ENCODE results near the gene POPDC2. TPM values are rescaled to one million over a fixed set of nuclear protein-coding genes. Genes with fewer than 3 reads are reported as not detected.
"Not testable (repeated sequence)": the region's sequence is repeated elsewhere in the genome, so short reads cannot be mapped to it uniquely, and the experiment has no call there.

Gene POPDC2
- total RNA-seq, 2 donors from 2014 or later = 0.78 to 0.99 TPM

- Histone ChIP-seq H3K36me3 (replicated peaks in 1 of 2; ENCODE audit: insufficient read depth in 1 of 2, low read depth in 2 of 2) (no peaks in the 10 kb centered on the region), H3K9me3 (no peaks in the 10 kb centered on the region), H3K4me1 (peaks cover 23% of the 10 kb centered on the region), H3K4me3 (no peak within 1 kb of the TSS), H3K27me3 (no peaks in the 10 kb centered on the region), H3K27ac (peak within 1 kb of the TSS in 3 of 4 donors; percentile 38 to 69 (median 49))
- ATAC-seq (peak; percentile 83), DNase-seq (peak in 3 of 4 donors; percentile 17 to 22 (median 21))
- 24 to 30% methylated on average over 6 to 7 of the region's 7 CpGs for WGBS, 2 donors
- no peak for TF ChIP-seq CTCF (IDR thresholded peaks at IDR 0.05)
- no peak for TF ChIP-seq POLR2A (IDR thresholded peaks at IDR 0.05)
- intact Hi-C loops (cut with DNase I) = no loop called here
Observed at GRCh38 chr3:119597548-119598288, 62.7 kb downstream of the POPDC2 start, which contains the start of gene PLA1A. TSS of gene PLA1A (plus strand) at chr3:119597885. CDS start at chr3:119597914, 29 bp downstream.

GRCh38 chr3:119596398-119596797, 64.0 kb downstream of the POPDC2 start:
- Histone ChIP-seq H3K36me3 (replicated peaks in 1 of 2; ENCODE audit: insufficient read depth in 1 of 2, low read depth in 2 of 2) (no peaks in the 10 kb centered on the region), H3K9me3 (no peaks in the 10 kb centered on the region), H3K4me1 (peaks cover 23% of the 10 kb centered on the region), H3K4me3 (no peak overlapping the region), H3K27ac (no peak overlapping the region), H3K27me3 (no peaks in the 10 kb centered on the region)
- intact Hi-C loops (cut with DNase I) = no loop called here
- DNase-seq (no peak), ATAC-seq (no peak)
- WGBS, 2 donors = 92 to 99% methylated on average over 6 of the region's 6 CpGs
- TF ChIP-seq POLR2A (IDR thresholded peaks at IDR 0.05) = no peak
- TF ChIP-seq CTCF (IDR thresholded peaks at IDR 0.05) = no peak

GRCh38 chr3:119595639-119596334, 64.6 kb downstream of the POPDC2 start:
- Histone ChIP-seq H3K4me1 (peaks cover 23% of the 10 kb centered on the region), H3K9me3 (no peaks in the 10 kb centered on the region), H3K4me3 (no peak overlapping the region), H3K36me3 (replicated peaks in 1 of 2; ENCODE audit: insufficient read depth in 1 of 2, low read depth in 2 of 2) (no peaks in the 10 kb centered on the region), H3K27me3 (no peaks in the 10 kb centered on the region), H3K27ac (no peak overlapping the region)
- DNase-seq (no peak), ATAC-seq (no peak)
- 74 to 83% methylated on average over 7 of the region's 7 CpGs for WGBS, 2 donors
- intact Hi-C loops (cut with DNase I) = no loop called here
- TF ChIP-seq CTCF (IDR thresholded peaks at IDR 0.05) (no peak), POLR2A (IDR thresholded peaks at IDR 0.05) (no peak)

GRCh38 chr3:119594929-119595328, 65.5 kb downstream of the POPDC2 start:
- intact Hi-C loops (cut with DNase I); ATAC-seq; DNase-seq; H3K27me3 ChIP-seq; H3K27ac ChIP-seq; H3K36me3 ChIP-seq (replicated peaks in 1 of 2; ENCODE audit: insufficient read depth in 1 of 2, low read depth in 2 of 2); H3K9me3 ChIP-seq; H3K4me3 ChIP-seq: not testable (repeated sequence)
- peaks cover 23% of the 10 kb centered on the region for H3K4me1 ChIP-seq
- 82 to 96% methylated on average over 1 of the region's 1 CpG for WGBS, 2 donors

- TF ChIP-seq POLR2A (IDR thresholded peaks at IDR 0.05) (no peak), CTCF (IDR thresholded peaks at IDR 0.05) (no peak)
- intact Hi-C loops (cut with DNase I) = no loop called here
- H3K4me3 ChIP-seq = no peak overlapping the region
- ATAC-seq (no peak), DNase-seq (no peak)
- H3K27me3 ChIP-seq = no peaks in the 10 kb centered on the region
- WGBS, 2 donors = 79 to 91% methylated on average over 5 of the region's 5 CpGs
- no peaks in the 10 kb centered on the region for H3K9me3 ChIP-seq
- H3K36me3 ChIP-seq (replicated peaks in 1 of 2; ENCODE audit: insufficient read depth in 1 of 2, low read depth in 2 of 2) = no peaks in the 10 kb centered on the region
- H3K4me1 ChIP-seq = peaks cover 20% of the 10 kb centered on the region
- no peak overlapping the region for H3K27ac ChIP-seq
Observed at GRCh38 chr3:119594066-119594465, 66.3 kb downstream of the POPDC2 start.

Measured in body of pancreas (tissue), 4 donors.